ENCODE results near the gene NPAS2. TPM values are rescaled to one million over a fixed set of nuclear protein-coding genes. Genes with fewer than 3 reads are reported as not detected.

NPAS2 gene
- total RNA-seq, 2 donors from 2014 or later, result 24.2 to 45.8 TPM

- H3K27me3 ChIP-seq (replicated peaks; ENCODE audit: insufficient read depth), result no peaks in the 10 kb centered on the region
- H3K4me3 ChIP-seq, result no peak overlapping the region
- H3K4me1 ChIP-seq (replicated peaks), result no peaks in the 10 kb centered on the region
- 84% methylated on average over 12 of the region's 12 CpGs for WGBS
- no peaks in the 10 kb centered on the region for H3K9me3 ChIP-seq
- no peak overlapping the region for H3K27ac ChIP-seq
- intact Hi-C loops (cut with DNase I), result loop anchor here (2.0 to 10.0 kb wide), 4 partner anchors 161 to 558 kb away; partner anchors contain the start of gene NPAS2
- H3K36me3 ChIP-seq, result no peaks in the 10 kb centered on the region
- TF ChIP-seq CTCF (IDR thresholded peaks at IDR 0.05), result no peak
- TF ChIP-seq POLR2AphosphoS5 (IDR thresholded peaks at IDR 0.05), result no peak
- no peak for TF ChIP-seq POLR2A (IDR thresholded peaks at IDR 0.05)
- no peak for DNase-seq (ENCODE audit: low spot score)
Measured at GRCh38 chr2:100983201-100983600, 163.3 kb downstream of the NPAS2 start.

GRCh38 chr2:100983684-100984310 lies 163.9 kb downstream of the NPAS2 start:
- intact Hi-C loops (cut with DNase I), result loop anchor here (2.0 to 10.0 kb wide), 5 partner anchors 161 to 559 kb away; partner anchors contain the start of gene NPAS2
- TF ChIP-seq CTCF (IDR thresholded peaks at IDR 0.05) (no peak), POLR2AphosphoS5 (IDR thresholded peaks at IDR 0.05) (no peak), POLR2A (IDR thresholded peaks at IDR 0.05) (no peak)
- Histone ChIP-seq H3K27ac (peak overlapping the region in 1 of 2 donors; percentile 11), H3K4me3 (no peak overlapping the region), H3K9me3 (no peaks in the 10 kb centered on the region), H3K36me3 (no peaks in the 10 kb centered on the region), H3K4me1 (replicated peaks) (no peaks in the 10 kb centered on the region), H3K27me3 (replicated peaks; ENCODE audit: insufficient read depth) (no peaks in the 10 kb centered on the region)
- DNase-seq (ENCODE audit: low spot score), result no peak
- 75% methylated on average over 11 of the region's 11 CpGs for WGBS

GRCh38 chr2:100984892-100985307 lies 165.0 kb downstream of the NPAS2 start:
- Histone ChIP-seq H3K4me1 (replicated peaks) (no peaks in the 10 kb centered on the region), H3K27me3 (replicated peaks; ENCODE audit: insufficient read depth) (no peaks in the 10 kb centered on the region), H3K4me3 (no peak overlapping the region), H3K9me3 (no peaks in the 10 kb centered on the region), H3K36me3 (no peaks in the 10 kb centered on the region), H3K27ac (no peak overlapping the region)
- TF ChIP-seq POLR2A (IDR thresholded peaks at IDR 0.05) (no peak), CTCF (IDR thresholded peaks at IDR 0.05) (peak; percentile 77 to 91 (median 88))
- intact Hi-C loops (cut with DNase I), result loop anchor here (2.0 to 10.0 kb wide), 4 partner anchors 163 to 560 kb away; partner anchors contain the start of gene NPAS2
- DNase-seq (ENCODE audit: low spot score), result peak; percentile 68
- 30% methylated on average over 7 of the region's 7 CpGs for WGBS

GRCh38 chr2:100986157-100986556 lies 166.2 kb downstream of the NPAS2 start:
- DNase-seq (ENCODE audit: low spot score), result no peak
- no peak overlapping the region for H3K4me3 ChIP-seq
- no peaks in the 10 kb centered on the region for H3K9me3 ChIP-seq
- no peak overlapping the region for H3K27ac ChIP-seq
- TF ChIP-seq POLR2A (IDR thresholded peaks at IDR 0.05), result no peak
- TF ChIP-seq POLR2AphosphoS5 (IDR thresholded peaks at IDR 0.05), result no peak
- no peak for TF ChIP-seq CTCF (IDR thresholded peaks at IDR 0.05)
- H3K27me3 ChIP-seq (replicated peaks; ENCODE audit: insufficient read depth), result no peaks in the 10 kb centered on the region
- WGBS, result 90% methylated on average over 11 of the region's 11 CpGs
- no peaks in the 10 kb centered on the region for H3K4me1 ChIP-seq (replicated peaks)
- intact Hi-C loops (cut with DNase I), result loop anchor here (10.0 kb wide), 2 partner anchors 281 to 561 kb away; no protein-coding TSS in a partner anchor
- no peaks in the 10 kb centered on the region for H3K36me3 ChIP-seq

GRCh38 chr2:100987536-100987935 lies 167.6 kb downstream of the NPAS2 start:
- Histone ChIP-seq H3K27me3 (replicated peaks; ENCODE audit: insufficient read depth) (no peaks in the 10 kb centered on the region), H3K9me3 (no peaks in the 10 kb centered on the region), H3K4me1 (replicated peaks) (no peaks in the 10 kb centered on the region), H3K36me3 (no peaks in the 10 kb centered on the region), H3K4me3 (no peak overlapping the region), H3K27ac (no peak overlapping the region)
- TF ChIP-seq POLR2AphosphoS5 (IDR thresholded peaks at IDR 0.05) (no peak), POLR2A (IDR thresholded peaks at IDR 0.05) (no peak), CTCF (IDR thresholded peaks at IDR 0.05) (no peak)
- 86% methylated on average over 3 of the region's 3 CpGs for WGBS
- intact Hi-C loops (cut with DNase I), result loop anchor here (10.0 kb wide), 2 partner anchors 283 to 563 kb away; no protein-coding TSS in a partner anchor
- no peak for DNase-seq (ENCODE audit: low spot score)
